Activated CD4-positive, alpha-beta T cell treated with anti-CD3 and anti-CD28 coated beads, Interleukin-2, amount 50 U/mL, for 16 hours (primary cell): Measurements from ENCODE around the gene CHMP4B.
A peak's percentile ranks its signal among the peaks of the same experiment; 100 is the strongest.
"Not testable (repeated sequence)": the region's sequence is repeated elsewhere in the genome, so short reads cannot be mapped to it uniquely, and the experiment has no call there.

ENCODE experiments used
- DNase-seq: peaks from one replicate; pipeline ENCODE4 v3.0.0-alpha.2; 2020

CHMP4B gene

DNA sequence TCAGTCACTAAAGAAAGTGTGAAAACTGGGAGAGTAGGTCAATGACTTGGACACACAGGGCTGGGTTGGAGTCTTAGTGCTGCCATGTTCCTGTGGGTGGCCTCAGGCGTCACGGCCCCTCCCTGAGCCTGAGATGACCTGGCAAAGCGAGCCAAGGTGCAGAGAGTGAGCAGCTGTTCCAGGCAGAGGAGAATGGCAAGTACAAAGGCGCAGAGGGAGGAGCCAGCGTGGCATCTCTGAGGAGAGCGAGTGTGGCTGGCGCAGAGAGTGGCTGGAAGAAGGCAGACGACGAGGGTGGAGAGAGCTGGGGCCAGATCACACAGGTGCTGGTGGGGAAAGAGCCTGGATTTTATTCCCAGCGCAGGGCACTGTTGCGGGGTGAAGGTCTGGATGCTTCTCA, 20.6 kb upstream of the CHMP4B start:
- DNase-seq = no peak

DNA sequence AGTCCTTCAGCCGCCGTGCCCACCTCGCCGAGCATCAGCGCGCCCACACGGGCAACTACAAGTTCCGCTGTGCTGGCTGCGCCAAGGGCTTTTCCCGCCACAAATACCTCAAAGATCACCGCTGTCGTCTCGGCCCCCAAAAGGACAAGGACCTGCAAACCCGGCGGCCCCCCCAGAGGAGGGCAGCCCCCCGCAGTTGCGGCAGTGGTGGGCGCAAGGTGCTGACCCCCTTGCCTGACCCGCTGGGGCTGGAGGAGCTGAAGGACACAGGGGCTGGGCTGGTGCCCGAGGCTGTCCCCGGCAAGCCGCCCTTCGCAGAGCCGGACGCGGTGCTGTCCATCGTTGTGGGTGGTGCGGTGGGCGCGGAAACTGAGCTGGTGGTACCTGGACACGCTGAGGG, 20.1 kb upstream of the CHMP4B start:
- no peak for DNase-seq

DNA sequence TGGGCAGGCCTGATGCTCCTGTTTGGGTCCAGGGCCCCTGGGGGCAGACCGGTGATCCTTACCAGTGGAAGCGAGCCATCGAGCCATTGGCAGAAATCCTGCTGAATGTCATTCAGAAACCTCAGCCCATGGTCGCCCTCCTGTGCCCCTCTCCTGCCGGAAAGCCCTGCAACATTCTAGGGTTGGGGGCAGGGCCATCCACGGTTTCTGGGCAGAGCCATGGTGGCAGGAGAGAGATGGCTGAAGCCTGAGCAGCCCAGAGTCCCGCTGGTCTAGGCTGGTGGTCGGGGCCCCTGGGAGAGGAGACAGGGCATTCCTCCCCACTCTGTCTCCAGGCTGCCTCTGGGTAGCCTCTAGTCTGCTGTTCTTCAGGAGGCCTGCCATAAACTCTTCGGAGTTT, 19.6 kb upstream of the CHMP4B start:
- no peak for DNase-seq

DNA sequence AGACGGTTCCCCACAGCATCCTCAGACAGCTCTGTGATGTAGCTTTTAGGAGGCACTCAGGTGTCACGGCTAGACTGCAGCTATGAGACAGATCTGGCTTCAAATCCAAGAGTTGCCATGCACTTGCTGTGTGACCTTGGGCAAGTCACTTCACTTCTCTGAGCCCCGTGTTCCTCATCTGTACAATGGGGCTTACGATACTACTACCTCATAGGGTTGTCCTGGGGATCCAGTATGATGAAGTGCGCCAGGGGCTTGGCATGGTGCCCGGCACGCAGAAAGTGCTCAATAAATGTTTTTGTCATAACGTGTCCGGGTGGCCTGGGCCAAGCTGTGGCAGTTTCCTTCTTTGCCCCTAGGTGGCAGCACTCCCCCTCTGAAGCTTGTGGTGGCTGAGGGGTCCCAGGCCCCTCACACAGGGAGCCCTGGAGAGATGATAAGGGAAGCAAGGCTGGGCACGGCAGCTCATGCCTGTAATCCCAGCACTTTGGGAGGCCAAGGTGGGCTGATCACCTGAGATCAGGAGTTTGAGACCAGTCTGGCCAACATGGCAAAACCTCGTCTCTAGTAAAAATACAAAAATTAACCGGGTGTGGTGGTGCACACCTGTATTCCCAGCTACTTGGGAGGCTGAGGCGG, 19.1 kb upstream of the CHMP4B start:
- DNase-seq = peak; percentile 39

DNA sequence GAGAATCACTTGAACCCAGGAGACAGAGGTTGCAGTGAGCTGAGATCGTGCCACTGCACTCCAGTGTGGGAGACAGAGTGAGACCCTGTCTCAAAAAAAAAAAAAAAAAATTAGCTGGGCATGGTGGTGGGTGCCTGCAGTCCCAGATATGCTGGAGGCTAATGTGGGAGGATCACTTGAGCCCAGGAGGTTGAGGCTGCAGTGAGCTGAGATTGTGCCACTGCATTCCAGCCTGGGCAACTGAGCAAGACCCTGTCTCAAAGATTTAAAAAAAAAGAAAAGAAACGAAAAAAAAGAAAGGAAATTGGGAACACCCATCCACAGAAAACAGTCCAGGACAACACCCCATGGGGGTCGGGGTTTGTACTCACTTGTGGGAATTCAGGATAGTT, 18.6 kb upstream of the CHMP4B start:
- not testable (repeated sequence) for DNase-seq

DNA sequence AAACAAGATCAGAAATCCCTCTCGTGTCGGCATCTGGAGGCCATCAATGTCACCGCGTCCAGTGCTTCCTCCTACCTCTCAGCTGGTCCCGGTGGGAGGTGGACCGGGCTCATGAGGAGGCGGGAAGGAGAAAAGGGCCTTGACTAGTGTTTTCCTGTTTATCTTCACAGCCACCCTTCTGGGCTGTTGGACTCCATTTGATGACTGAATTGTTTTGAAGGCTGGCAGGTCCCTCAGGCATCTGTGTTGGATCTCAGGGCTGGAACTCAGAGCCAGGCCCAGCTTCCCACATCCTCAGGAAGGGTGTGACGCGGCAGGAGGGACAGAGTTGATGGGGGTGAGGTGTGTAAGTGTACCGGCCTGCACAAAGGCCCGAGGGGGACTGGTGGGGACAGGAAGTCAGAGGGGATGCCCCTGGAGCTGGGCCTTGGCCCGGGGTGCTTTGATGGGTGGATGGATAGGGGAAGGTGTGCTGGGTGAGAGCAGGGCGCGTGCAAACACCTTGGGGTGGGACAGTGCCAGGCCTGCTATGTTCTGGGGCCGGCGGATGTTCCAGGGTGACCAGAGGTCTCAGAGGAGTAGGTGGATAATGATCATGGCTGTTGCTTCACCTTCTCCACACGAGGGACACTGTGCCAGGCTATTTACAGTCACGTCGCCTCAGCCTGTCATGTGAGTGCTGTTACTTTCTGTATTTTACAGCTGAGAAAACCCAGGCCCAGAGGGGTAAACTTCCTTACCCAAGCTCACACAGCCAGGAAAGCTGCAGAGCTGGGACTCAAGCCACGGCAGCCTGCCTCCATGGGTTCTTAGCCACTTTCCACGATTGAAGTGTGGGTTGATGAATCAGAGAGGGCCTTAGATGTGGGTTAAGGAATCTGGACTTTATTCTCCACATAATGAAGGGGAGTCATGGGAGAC, 17.9 kb upstream of the CHMP4B start:
- no peak for DNase-seq

DNA sequence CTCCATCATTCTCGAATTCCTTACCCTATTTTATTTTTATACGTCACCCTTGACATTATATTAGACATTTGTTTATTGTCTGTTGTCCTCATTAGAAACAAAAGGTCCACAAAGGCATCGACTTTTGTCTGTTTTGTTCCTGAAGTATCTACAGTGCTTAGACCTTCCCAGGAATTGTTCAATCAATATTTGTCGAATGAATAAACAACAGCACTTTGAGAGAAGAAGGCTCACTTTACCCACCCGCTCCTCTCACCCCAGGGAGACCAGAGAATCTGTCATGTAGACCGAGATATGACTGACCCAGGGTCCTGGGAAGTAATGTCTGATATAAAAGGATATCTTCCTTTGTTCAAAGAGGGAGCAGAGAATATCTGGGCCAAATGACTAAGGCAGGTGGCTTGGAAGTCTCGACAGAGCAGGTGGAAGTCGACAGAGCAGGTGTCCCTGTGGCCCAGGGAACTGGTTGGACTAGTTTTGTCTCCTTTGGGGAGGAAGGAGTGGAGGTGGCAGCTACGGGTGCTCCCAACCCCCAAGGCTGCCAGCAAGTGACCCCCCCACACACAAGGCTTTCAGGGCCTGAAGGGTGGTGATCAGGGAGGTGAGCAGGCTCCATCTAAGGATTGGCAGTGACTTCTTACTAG, 14.8 kb upstream of the CHMP4B start:
- DNase-seq = no peak

DNA sequence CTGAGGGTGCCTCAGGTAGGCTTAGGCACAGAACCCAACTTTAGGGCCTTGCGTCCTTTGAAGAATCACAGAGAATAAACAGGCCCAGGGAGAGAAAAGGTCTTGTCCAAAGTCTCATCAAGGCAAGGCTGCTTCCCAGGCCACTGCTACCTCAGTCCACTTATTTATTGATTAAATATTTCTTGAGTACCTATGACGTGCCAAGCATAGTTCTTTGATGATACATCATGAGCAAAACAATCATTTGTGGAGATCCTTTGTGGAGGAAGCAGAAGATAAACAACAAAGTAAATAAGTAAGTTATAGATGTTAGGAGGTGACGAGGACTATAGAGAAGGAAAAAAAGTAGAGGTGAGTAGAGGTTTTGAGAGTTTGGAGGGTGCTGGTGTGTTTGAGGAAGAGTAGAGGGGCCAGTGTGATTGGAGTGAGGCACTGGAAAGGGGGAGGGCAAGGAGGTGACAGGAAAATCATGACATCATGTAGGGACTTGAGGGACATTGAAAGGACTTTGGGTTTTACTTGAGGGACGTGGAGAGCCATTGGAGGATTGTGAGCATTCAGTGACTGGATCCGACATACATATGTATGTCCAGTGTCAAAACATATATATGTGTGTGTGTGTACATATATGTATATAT, 14.1 kb upstream of the CHMP4B start:
- DNase-seq = no peak

DNA sequence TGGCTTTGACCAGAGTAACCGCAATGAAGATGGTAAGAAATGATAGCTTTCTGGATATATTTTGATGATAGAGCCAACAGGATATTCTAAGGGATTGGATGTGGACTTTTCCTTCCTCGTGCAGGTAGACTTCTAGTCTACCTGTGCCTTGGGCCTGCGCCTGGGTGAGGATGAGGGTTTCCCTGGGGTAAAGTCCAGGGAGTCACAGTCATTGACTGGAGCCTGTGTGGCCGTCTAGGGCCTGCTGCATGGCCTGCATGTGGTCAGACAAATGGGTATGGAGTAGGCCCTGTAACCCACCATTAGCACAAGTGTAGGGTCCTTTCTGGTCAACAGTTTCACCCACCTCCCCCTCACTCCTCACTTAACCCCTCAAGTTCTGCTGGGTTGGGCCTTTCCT, 12.7 kb upstream of the CHMP4B start:
- DNase-seq = no peak

DNA sequence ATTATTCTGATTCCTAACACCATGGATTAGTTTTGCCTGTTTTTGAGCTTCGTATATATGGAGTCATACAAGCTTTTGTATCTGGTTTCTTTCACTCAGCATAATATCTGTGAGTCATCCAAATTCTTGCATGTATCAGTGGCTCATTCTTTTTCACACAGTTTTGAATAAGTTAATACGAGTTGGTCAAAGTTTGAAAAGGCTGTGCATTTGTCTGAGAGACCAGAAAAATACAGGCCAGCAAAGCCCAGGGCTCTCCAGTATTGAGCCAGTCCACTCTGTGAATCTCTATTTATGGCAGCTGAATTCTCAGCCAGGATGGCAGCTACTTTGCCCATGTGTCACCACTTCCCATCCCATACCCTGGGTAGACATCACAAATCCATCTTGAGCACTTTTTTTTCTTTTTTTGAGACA, 7.2 kb upstream of the CHMP4B start:
- DNase-seq = no peak

DNA sequence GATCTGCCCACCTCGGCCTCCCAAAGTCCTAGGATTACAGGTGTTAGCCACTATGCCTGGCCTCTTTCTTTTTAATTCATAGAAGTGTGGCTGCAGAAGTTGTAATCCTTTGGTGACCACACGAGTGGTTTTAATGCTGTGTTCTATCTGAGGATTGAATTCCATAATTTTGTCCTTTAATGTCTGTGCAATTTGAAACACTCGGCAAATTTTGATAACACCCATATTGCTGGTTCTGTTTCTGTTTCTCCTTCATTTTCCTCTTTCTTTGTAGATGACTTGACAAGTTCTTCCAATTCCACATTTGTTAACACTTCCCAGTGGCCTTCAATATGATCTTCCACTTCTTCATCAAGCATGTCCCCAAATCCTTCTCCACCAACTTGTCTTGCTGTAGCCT, 2.8 kb upstream of the CHMP4B start:
- no peak for DNase-seq

DNA sequence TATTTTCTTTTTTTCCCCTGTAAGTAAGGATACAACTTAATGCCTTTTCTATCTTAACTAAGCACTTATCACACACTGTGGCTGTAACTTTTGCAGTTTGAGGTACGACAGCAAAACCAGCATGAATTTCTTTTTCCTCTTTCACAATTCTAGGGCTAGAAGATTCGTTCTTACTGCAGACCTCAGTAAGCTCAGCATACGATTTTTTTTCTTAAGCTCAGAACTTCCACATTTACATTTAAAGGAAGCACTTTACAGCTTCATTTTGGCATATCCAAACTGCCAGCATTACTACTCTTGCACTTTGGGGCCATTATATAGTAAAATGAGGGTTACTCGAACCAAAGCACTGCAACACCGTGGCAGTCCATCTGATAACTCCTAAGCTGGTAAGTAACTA, 889 bp upstream of the CHMP4B start:
- DNase-seq = no peak

DNA sequence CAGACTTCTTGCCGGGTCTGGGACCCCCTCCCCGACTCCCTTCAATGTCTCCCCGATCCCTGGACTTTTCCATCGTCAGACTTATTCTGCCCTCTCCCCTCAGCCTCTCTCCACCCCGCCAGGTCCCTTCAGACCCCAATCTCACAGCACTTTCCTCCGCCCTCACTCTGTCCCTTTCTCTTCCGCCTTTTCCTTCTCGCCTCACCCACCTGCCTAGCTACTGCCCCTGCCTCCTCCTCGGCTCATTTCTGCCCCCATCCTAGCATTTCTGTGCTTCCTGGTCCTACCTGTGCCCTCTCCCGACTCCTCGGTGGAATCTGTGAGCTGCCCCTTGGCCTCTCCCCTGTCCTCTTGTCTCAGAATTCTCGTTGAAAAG, 616 bp downstream of the CHMP4B start:
- no peak for DNase-seq

DNA sequence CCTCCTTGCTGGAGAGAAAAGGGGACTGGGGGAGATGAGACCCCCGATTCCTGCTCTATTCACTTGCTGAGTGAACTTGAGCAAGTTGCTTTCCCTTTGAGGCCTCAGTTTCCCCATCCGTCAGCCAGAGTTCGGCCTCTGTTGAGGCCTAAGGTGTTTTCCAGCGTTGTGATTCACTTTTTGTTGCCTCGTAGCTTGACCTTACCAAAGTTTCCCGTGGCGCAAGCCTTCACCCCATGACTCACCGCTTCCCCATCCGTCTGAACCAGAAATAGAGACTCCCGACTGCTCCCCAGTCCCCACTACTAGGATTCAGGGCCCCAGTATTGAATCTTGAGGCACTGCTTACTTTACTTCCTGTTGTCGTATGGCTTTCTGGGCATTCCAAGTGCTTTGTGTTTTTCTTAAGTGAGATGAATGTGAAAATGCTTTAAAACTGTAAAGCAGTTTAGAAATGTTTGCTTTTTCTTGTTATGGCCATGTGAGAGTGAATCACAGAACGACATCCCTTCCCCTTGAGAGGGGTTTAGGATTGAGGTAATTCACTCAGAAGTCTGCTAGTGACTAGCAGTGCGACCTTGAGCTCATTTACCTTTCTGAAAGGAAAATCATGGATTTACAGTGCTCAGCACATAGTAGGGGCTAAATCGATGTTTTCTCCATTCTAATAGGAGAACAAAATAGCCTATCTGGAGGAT, 1.2 kb downstream of the CHMP4B start:
- DNase-seq = peak; percentile 49

DNA sequence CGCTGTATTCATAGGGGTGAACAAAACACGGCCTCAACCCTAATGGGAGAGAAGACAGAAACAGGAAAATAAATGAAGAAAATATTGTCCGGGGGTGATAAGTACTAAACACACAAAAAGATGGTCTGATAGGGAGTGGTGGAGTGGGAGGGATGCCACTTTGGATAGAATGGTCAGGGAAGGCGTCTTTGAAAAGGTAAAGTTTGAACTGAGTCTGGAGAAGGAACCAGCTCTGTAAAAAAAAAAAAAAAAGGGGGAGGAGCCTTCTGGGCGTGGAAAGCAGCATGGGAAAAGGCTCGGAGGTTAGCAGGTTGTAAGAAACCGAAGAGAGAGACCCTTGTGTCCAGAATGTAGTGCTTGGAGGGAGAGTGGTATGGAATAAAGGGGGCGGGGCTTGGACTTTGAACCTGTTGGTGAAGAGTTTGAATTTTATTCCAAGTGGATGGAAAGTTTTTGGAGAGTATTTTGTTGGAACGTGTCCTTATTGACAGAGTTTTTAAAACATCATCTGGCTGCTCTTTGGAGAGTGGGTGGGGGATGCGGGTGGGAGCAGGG, 1.8 kb downstream of the CHMP4B start:
- no peak for DNase-seq

DNA sequence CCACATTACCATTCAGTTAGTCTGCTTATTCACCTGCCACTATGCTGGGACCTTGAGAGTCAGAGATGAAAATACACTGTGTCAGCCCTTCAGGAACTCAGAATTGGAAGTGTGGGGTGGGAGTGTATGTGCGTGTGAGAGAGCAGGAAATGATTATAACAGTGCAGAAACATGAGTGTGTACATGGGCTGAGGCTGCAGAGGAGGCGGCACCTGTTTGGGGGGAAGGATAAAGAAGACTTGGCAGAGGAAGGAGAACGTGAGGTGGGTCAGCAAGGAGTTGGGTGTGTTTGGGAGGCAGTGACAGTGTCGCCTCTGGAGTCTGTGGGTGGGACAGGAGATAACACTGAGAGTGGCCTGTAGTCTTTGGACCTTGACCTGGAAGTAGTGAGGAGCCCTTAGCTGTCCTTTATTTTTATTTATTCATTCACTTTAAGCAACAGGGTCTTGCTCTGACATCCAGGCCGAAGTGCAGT, 3.1 kb downstream of the CHMP4B start:
- no peak for DNase-seq

DNA sequence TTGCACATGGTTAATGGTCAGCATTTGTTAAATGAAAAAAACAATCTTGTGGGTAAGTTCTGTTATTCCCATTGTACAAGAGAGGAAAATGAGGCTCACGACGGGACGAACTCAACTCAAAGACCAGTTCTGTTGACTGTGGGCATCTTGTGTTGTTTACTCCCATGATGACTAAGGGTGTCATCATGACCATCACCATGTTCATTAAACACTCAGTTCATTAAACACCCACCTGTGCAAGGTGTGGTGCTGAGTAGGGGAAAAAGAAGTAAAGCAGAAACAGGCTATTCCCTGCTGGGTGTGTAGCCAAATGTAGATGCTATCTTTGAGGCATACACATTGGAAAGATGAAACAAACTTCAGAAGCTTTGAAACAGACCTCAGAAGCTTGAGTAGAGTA, 4.5 kb downstream of the CHMP4B start:
- DNase-seq = no peak

DNA sequence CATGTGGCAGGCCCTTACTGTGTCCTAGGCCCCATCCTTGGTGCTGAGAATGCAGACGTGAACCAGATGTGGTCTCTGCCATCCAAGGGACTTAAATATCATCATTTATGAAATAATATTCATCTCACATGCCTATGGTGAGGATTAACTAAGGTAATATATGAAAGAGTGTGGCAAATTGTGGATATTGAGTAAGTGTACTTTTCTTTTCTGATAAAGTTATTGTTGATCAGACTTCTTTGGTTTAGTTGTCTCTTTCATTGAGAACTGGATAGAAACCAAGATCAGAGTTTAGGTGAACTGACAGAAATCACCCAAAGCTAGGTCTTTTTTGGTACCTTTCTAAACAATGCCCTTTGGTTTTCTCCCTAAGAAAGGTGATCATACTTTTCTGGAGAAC, 5.0 kb downstream of the CHMP4B start:
- no peak for DNase-seq

DNA sequence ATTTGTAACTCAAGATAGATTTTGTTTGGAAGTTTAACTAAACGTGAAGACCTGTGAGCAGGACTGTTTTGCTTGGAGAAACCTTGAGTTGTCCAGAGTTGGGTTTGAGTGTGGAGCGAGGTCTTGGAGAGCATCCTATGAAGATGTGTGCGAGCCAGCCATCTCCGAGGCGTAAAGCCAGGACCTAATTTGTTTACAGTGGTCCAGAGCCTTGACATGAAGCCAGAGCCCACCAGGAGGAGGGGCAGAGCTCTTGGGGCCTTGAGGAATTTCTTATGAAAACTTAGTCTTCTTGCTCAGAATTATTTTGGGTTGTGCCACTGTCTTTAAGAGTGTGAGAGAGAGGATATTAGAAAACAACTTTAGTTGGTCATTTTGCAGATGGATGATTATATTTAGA, 6.3 kb downstream of the CHMP4B start:
- DNase-seq = no peak

DNA sequence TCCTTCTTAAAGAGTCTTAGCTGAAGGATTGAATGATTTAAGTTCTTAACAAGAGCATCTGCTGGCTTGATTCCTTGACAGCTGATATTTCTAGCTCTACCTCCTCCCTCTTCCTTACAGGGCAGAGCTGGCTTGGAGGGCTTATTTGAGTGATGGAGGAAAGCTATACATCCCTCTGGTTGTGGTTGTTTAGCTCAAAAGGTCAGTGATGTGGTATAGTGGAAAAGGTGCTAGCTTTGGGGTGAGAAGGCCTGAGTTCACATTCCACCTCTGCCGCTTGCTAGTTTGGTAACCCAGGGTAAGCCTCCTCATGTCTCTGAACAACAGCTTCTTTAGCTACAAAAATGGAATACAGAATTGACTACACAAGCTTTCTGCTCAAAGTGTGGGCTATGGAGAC, 8.3 kb downstream of the CHMP4B start:
- DNase-seq = no peak

DNA sequence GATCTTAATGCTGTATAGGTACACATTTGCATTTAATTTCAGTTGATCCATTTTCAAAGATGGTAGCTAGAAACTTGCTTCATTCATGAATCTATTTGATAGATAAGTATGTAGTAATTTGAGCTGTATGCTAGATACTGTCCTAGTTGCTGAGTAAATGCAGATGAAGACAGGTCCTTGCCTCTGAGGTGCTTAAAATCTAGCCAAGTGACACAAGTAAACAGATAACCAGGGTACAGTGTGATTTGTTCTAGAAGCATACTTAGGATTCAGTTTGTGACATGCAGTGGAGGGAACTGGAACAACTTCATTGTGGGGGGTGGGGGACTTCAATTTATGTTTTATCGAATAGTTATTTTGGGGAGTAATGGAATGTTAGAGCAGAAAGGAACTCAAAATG, 9.2 kb downstream of the CHMP4B start:
- no peak for DNase-seq

DNA sequence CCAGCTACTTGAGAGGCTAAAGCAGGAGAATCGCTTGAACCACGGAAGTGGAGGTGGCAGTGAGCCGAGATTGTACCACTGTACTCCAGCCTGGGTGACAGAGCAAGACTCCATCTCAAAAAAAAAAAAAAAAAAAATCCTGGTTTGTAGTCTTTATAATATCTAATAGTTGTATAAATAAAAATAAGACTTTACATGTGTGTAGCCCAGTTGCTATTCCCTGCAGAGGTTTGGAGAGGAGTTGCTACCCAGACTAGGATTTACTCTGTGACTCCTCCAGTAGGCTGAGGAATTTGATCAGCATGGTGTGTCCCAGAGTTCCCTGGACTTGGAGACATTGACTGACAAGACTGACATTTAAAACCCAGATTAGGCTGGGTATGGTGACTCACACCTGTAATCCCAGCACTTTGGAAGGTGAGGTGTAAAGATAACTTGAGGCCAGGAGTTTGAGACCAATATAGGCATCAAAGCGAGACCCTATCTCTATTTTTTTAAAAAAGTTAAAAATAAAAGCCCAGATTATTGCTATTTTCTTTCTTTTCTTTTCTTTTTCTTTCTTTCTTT, 10.2 kb downstream of the CHMP4B start:
- DNase-seq = no peak
